Activated T-helper 1 cell treated with anti-CD3 and anti-CD28 coated beads, Interleukin-12 subunit alpha, Interleukin-12 subunit beta, Interleukin-2, Interleukin-4 antibody, amounts not matched to agents 30 ng/mL and 10 ng/mL and 1 ng/mL, durations not matched to agents 14 hours and 24 hours and 36 hours (primary cell): ENCODE results near the gene DNAI4. TPM values are rescaled to one million over a fixed set of nuclear protein-coding genes. Genes with fewer than 3 reads are reported as not detected.
A peak's percentile ranks its signal among the peaks of the same experiment; 100 is the strongest.

Experiments used
- DNase-seq: peaks from one replicate; pipeline ENCODE4 v3.0.0; 2021; ENCODE audit warnings: low spot score
- H3K27ac Mint-ChIP-seq: one replicate; pipeline ENCODE4 v1.8.0; 2021; ENCODE audit warnings: mild to moderate bottlenecking, mixed read lengths
- H3K27me3 Mint-ChIP-seq: one replicate; pipeline ENCODE4 v1.8.0; 2022; ENCODE audit warnings: mild to moderate bottlenecking, moderate library complexity, mixed read lengths; ENCODE audit not compliant: insufficient read depth
- H3K36me3 Mint-ChIP-seq: one replicate; pipeline ENCODE4 v1.8.0; 2021; ENCODE audit warnings: low read depth, mixed read lengths
- H3K4me1 Mint-ChIP-seq: one replicate; pipeline ENCODE4 v1.8.0; 2021; ENCODE audit warnings: low read depth, mixed read lengths
- H3K4me3 Mint-ChIP-seq: one replicate; pipeline ENCODE4 v1.8.0; 2021; ENCODE audit warnings: mild to moderate bottlenecking, moderate library complexity, mixed read lengths
- H3K9me3 Mint-ChIP-seq: one replicate; pipeline ENCODE4 v1.8.0; 2021; ENCODE audit warnings: mixed read lengths
- intact Hi-C: fragments of 100-400 bp; cut with micrococcal nuclease; formaldehyde crosslinking; loops from one replicate; pipeline ENCODE4 v1.15.1; 2024
- total RNA-seq: library from RNA; stranded (reverse); gene quantifications from 2 replicates; pipeline ENCODE4 v1.2.3, GENCODE V29; 2022

DNAI4 gene
- total RNA-seq, 1 donor from 2014 or later = 1.2 TPM

DNA sequence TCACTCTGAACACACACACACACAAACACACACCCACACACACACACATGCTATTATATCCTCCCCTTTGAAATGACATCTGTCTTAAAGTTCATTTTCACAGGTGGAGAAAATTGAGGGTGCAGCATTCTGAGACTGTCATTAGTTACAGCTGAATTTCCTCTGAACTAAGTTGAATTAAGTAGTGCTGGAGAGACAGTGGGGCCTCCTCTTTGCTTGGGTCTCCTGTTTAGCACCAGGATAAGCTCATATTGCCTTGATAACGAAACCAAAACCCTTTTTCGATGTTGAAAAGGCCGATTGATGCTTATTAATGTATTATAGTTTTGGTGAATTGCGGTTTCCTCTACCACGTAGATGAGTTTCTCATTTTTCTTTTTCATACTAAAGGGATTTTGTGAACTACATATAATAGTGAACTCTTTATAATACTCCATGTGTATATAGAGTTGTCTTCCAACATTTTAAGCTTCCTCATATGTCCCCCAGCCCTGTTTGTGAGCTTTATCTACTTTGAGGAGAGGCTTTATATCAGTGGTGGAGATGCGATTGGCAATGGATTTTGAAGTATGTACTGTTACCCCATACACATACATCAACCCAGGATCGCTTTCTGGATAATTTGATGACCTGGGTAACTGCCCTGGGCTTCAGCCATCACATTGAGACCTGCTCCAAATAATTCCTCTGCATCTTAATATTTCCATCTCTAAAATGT lies 155.0 kb downstream of the DNAI4 start:
- peak overlapping the region; percentile 54 for H3K27ac Mint-ChIP-seq
- H3K9me3 Mint-ChIP-seq = no peaks in the 10 kb centered on the region
- H3K4me1 Mint-ChIP-seq = peaks cover 40% of the 10 kb centered on the region
- peak overlapping the region; percentile 57 for H3K4me3 Mint-ChIP-seq
- DNase-seq = no peak
- intact Hi-C loops = loop anchor here (1.0 to 10.0 kb wide), 5 partner anchors 19 to 915 kb away; partner anchors contain the start of genes GADD45A and SERBP1
- peaks cover 1% of the 10 kb centered on the region for H3K27me3 Mint-ChIP-seq
- H3K36me3 Mint-ChIP-seq = no peaks in the 10 kb centered on the region

GRCh38 chr1:66768965-66769364 lies 155.7 kb downstream of the DNAI4 start:
- Mint-ChIP-seq H3K4me3 (peak overlapping the region; percentile 57), H3K9me3 (no peaks in the 10 kb centered on the region), H3K36me3 (no peaks in the 10 kb centered on the region), H3K27ac (no peak overlapping the region), H3K27me3 (no peaks in the 10 kb centered on the region), H3K4me1 (peaks cover 41% of the 10 kb centered on the region)
- intact Hi-C loops = loop anchor here (1.0 to 10.0 kb wide), 2 partner anchors 284 to 666 kb away; partner anchors contain the start of gene SERBP1
- DNase-seq = no peak

DNA sequence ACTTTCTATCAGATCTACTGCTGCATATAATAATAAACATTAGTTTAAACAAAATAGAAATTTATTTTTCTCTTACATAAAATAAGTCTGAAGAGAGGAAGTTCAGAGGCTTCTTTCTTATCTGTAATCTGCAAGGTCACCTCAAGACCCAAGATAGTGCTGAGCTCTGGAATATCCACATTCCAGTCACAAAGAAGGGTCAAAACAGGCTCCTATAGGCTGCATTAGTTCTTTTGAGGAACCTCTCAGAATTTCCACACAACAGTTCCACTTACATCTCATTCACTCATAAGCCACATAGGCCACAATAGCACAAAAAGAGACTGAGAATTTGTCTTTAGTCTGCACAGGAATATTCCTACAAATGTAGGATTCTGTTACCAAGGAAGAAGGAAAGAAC lies 157.0 kb downstream of the DNAI4 start:
- DNase-seq = no peak
- peaks cover 41% of the 10 kb centered on the region for H3K4me1 Mint-ChIP-seq
- H3K27me3 Mint-ChIP-seq = no peaks in the 10 kb centered on the region
- intact Hi-C loops = loop anchor here (10.0 kb wide), 1 partner anchor 667 kb away; the partner anchor contains the start of gene SERBP1
- H3K9me3 Mint-ChIP-seq = no peaks in the 10 kb centered on the region
- H3K27ac Mint-ChIP-seq = no peak overlapping the region
- H3K4me3 Mint-ChIP-seq = no peak overlapping the region
- H3K36me3 Mint-ChIP-seq = no peaks in the 10 kb centered on the region

DNA sequence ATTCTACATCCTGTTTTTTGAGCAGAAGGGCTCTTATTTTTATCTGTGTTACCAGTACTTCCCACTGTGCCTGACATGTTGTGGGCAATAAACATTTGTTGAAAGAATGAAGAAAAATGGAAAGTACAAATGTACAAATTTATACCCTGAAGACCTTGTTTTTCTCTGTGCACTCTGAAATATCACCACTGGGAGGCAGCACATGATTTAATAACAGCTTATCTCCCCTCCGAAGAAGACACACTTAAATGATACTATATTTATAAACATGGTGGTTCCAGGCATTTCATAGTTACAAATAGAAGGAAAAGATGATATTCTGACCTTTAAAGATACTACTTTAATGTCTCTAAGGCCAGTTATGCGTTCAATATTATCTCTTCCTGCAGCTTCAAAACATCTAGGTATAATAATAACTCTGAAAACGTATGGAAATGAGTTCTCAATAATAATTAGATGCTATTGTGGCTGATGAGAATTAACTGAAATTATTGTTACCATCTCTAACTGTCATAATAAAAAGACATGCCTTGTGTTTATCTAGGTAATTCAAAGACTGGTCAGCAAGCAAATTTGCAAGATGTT lies 159.6 kb downstream of the DNAI4 start:
- no peaks in the 10 kb centered on the region for H3K36me3 Mint-ChIP-seq
- no peaks in the 10 kb centered on the region for H3K27me3 Mint-ChIP-seq
- no peaks in the 10 kb centered on the region for H3K9me3 Mint-ChIP-seq
- intact Hi-C loops = loop anchor here (1.0 to 10.0 kb wide), 9 partner anchors 23 to 736 kb away; partner anchors contain the start of genes DNAI4, MIER1 and SERBP1
- H3K27ac Mint-ChIP-seq = no peak overlapping the region
- no peak overlapping the region for H3K4me3 Mint-ChIP-seq
- peak; percentile 20 for DNase-seq
- peaks cover 28% of the 10 kb centered on the region for H3K4me1 Mint-ChIP-seq

Other genes starting within 250 kb of the DNAI4 start
- gene DYNLT5, start 172.4 kb downstream of the DNAI4 start, total RNA-seq = not detected in 2 replicates
- not detected in 2 replicates for gene INSL5, start 123.6 kb downstream of the DNAI4 start, total RNA-seq
- gene MIER1, start 134 bp upstream of the DNAI4 start, total RNA-seq = 53.2 and 57.4 TPM in 2 replicates
- 20.4 and 20.5 TPM in 2 replicates for gene SLC35D1, start 129.3 kb upstream of the DNAI4 start, total RNA-seq
- not detected in 2 replicates for gene C1orf141, start 210.1 kb upstream of the DNAI4 start, total RNA-seq
- 13.3 and 14.1 TPM in 2 replicates for gene IL23R, start 241.6 kb upstream of the DNAI4 start, total RNA-seq